SHP77 treated with DMSO at 0.1 percent for 48 hours (cell line): ENCODE data around the gene TMEM163.

Experiments used
- DNase-seq: peaks from one replicate; lab custom pipeline; 2025; lab: John Stamatoyannopoulos, UW

TMEM163 gene

GRCh38 chr2:134435936-134436335, 282.9 kb downstream of the TMEM163 start:
- no peak for DNase-seq

DNA sequence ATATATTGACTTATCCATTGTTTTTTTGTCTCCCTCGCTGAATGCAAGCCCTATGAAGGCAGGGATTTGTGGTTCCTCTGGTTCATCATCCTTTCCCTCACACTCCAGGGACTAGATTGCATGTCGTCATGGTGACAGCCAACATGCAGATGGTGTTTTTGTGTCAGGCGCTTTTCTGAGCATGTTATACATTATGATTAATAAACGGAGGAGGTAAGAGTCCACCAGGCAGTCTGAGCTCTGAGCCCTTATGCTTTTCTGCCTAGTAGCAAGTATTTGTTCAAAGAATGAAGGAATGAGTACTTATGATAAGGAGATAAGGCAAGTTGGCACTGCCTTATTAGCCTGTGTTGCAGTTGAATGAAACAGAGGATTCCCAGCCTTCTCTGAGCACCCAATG, 283.3 kb downstream of the TMEM163 start:
- no peak for DNase-seq

DNA sequence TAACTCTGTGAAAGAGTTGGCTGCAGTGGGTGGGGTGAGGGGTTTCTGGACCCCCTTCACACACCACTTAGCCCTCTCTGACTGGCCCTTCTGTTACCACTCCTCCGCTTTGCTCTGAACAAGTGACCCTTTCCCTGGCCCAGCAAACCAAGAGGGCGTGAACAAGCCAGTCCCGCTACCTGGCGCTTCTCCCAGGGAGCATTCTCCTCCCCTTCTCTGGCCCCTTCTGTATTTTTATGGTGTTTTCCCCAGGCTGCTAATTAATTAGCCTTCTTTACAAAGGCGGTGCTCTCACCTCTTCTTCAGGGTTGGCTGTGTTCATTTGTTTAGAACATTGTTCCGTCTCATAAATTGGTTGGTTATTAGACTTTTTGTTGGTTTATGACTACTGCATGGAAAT, 284.8 kb downstream of the TMEM163 start:
- no peak for DNase-seq

- DNase-seq, result no peak
These were observed 285.3 kb downstream of the TMEM163 start for GRCh38 chr2:134433469-134433868.

GRCh38 chr2:134432435-134432883, 286.3 kb downstream of the TMEM163 start:
- DNase-seq, result no peak

GRCh38 chr2:134431838-134432434, 286.9 kb downstream of the TMEM163 start:
- no peak for DNase-seq

GRCh38 chr2:134429886-134430285, 288.9 kb downstream of the TMEM163 start:
- no peak for DNase-seq

GRCh38 chr2:134426721-134427120, 292.1 kb downstream of the TMEM163 start:
- no peak for DNase-seq

DNA sequence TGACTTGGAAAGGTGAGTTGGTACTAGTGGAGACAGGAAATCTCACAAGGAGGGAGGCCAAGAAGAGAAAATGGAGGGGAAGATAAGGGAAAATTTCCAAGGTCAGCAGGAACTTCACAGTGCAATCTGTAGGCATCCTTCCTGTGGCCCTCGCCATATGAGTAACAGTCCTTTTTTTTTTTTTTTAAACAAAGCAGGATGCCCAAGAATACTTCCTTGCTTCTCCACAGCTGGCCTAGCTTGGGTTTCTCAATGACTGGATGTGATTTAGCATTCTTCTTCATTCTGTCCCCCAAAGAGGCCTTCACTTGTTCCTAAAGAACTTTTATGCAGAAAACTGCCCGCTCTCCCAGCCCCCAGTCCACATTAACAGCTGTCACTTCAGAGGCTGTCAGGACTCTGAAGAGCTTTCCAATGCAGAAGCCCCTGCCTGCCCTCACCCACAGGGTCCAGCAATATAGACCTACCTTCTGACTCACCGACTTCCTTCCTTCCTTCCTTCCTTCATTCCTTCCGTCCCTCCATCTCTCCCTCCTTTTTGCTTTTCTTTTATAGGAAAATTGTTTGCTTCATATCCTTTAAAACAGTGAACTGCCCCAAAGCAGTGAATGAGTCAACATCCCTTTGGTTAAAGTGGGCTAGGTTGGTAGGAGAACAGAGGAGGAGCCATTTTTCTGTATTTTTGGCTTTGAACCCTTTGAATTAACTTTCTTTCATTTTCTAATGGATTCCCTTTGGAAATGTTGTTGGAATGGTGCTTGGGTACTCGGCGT, 292.9 kb downstream of the TMEM163 start:
- DNase-seq, result no peak

- no peak for DNase-seq
These were observed 297.1 kb downstream of the TMEM163 start for GRCh38 chr2:134421556-134422328.

DNA sequence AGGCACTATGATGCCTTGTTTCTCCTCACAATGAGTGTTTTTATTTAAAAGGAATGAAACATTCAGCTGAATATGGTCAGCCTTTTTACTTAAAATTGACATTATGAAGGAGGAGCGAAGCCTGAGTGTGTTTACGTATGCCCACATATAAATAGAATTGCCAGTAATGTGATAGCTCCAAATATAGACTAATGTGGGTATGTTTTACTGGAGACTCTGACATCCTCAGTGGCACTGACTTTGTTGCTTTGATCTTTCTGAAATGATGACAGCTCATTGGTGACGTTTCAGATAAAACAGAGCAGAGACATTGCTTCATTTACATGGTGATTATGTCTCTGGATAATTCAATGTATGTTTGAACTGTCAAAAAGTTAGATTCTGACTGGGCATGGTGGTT, 297.9 kb downstream of the TMEM163 start:
- DNase-seq, result no peak

DNA sequence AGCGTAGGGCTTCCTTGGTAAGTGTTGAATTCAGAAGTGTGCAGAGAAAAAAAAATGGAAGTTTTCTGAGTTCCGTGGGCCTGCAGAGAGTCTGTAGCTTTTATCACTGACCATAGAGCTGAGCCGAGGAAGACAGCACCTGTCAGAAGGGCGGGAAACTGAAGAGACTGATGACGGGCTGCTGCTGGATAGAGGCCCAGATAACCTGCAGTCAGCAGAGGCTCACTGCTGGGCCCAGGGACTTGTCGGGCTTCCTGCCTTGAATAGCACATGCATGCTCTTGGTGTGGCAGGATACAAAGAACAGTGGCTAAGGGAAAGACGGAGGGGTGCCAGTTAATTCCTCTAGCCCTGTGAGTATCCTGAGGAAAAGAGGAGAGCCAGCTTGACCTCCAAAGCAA, 298.5 kb downstream of the TMEM163 start:
- peak; percentile 62 for DNase-seq

DNA sequence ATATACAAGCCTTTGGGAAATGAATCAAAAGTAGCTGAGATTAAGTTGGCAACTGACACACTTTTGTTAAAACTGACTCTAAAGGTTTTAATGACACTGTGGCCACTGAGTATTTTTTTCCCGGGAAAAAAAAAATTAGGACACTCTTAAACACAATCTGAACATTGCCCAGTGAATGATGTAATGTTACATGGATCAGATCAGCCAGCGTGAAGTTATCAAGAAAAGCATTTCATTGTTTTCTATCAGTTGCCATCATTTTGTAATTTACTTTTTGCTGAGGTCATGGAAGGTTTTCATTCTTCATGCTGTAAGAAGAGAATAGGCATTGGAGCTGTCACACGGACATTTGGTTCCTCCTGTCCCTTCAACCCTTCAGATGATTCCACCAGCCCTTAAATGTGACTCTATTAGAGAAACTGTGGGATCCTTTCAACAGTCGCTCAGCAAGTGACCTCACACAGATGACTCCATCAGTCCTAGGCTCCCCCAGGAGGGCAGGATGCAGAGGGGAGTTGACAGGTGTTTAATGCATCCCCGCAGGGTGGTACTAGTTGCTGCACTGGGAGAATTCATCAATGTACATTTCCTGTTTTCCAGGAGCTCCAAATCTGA, 300.7 kb downstream of the TMEM163 start:
- no peak for DNase-seq

GRCh38 chr2:134416637-134417036, 302.2 kb downstream of the TMEM163 start:
- DNase-seq, result no peak

- no peak for DNase-seq
These were observed 302.8 kb downstream of the TMEM163 start for GRCh38 chr2:134416018-134416417.

- DNase-seq, result no peak
These were observed 304.9 kb downstream of the TMEM163 start for GRCh38 chr2:134413912-134414311.

DNA sequence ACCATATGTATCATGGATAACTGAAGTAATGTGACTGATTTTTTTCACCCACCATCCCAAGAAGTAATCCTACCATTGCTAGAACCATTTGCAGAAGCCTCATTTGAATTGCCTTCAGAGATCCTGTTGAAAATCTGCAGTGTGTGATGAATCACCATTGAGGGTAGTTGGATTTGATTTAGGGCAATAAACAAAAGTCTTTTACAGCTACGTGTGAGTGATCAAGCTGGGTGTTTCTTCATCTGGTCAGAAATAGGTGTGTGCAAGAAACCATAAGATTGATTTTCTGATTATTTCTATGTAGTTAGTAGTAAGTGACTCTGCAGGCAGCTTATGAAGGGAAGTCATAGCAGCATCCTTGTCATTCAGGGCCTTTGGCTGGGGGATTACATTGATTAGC, 305.4 kb downstream of the TMEM163 start:
- DNase-seq, result no peak

- no peak for DNase-seq
These were observed 306.2 kb downstream of the TMEM163 start for GRCh38 chr2:134412639-134412999.

- peak; percentile 46 for DNase-seq
These were observed 306.8 kb downstream of the TMEM163 start for GRCh38 chr2:134411828-134412638.

DNA sequence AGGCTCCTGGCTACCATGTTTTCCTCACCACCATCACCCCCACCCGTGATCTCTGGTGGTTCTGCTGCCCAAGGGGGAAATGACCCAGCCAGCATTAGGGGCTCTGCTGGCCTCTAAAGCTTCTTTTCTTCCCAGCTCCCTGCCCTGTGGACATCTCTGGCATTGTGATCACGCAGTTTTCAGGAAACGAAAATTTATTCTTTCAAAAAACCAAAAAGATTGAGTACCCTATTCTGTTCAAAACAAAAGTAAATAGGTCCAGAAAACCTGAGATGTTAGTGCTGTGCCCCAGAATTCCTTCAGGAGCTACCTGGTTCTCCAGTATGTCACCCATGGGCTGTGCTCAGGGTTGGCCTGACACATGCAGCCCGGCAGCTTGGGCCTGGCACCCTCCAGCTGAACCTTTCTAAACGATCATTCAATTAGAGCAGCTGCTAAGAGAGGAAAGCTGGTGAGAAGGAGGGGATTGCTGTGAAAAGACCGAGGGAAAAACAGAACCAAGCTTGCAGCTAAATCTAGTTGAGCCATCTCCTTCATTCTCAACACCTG, 307.4 kb downstream of the TMEM163 start:
- DNase-seq, result peak; percentile 39

GRCh38 chr2:134410831-134411231, 308.0 kb downstream of the TMEM163 start:
- DNase-seq, result no peak
